SK-N-SH (cell line): ENCODE data around the gene FCRL6.

Experiments used
- CTCF ChIP-seq: fragments of 200-600 bp; sonication (generic); IDR thresholded peaks from 2 replicates; pipeline ENCODE4 v1.6.1; 2017; ENCODE audit warnings: antibody characterized with exemption, mild to moderate bottlenecking, moderate library complexity
- EZH2phosphoT487 ChIP-seq: fragments of 200-600 bp; sonication (generic); IDR thresholded peaks from 2 replicates; pipeline ENCODE4 v1.6.1; 2017; ENCODE audit warnings: low read depth, mixed run types, mild to moderate bottlenecking, antibody characterized with exemption, moderate library complexity, borderline replicate concordance
- FOXJ3 ChIP-seq: sonication (generic); formaldehyde crosslinking; IDR thresholded peaks from 2 replicates; pipeline ENCODE4 v1.5.1; 2020; ENCODE audit warnings: mild to moderate bottlenecking, missing genetic modification reagents
- JUND ChIP-seq: IDR thresholded peaks from 2 replicates; pipeline ENCODE4 v1.4.0; 2012
- MAX ChIP-seq: IDR thresholded peaks from 2 replicates; pipeline ENCODE4 v1.4.0; 2012; ENCODE audit warnings: low read depth
- REST ChIP-seq: IDR thresholded peaks from 2 replicates; pipeline ENCODE4 v1.6.1; 2012; ENCODE audit warnings: mild to moderate bottlenecking, low read depth, low read length, moderate library complexity
- RFX5 ChIP-seq: IDR thresholded peaks from 2 replicates; pipeline ENCODE4 v1.6.1; 2012; ENCODE audit warnings: mild to moderate bottlenecking, improper control_type of control experiment, low read length
- SMC3 ChIP-seq: IDR thresholded peaks from 2 replicates; pipeline ENCODE4 v1.6.1; 2012; ENCODE audit warnings: low read depth, low read length, improper control_type of control experiment
- USF2 ChIP-seq: fragments of 150-350 bp; IDR thresholded peaks from 2 replicates; pipeline ENCODE4 v1.6.1; 2017; ENCODE audit warnings: antibody characterized with exemption, low read length, low read depth, borderline replicate concordance
- ZBTB33 ChIP-seq: IDR thresholded peaks from 2 replicates; pipeline ENCODE4 v1.4.0; 2012; ENCODE audit warnings: low read depth, borderline replicate concordance

- TF ChIP-seq JUND (no peak), CTCF (peak; percentile 33), SMC3 (no peak), ZBTB33 (no peak), USF2 (no peak), REST (no peak), EZH2phosphoT487 (no peak), MAX (no peak), RFX5 (no peak), FOXJ3 (CRISPR knock-in tag) (no peak)
Observed at GRCh38 chr1:159775716-159776115, 26.4 kb upstream of the FCRL6 start.
